ENCODE data around the gene ANXA2.

Gene ANXA2

GRCh38 chr15:60372756-60373155, 25.0 kb downstream of the ANXA2 start:
- Histone ChIP-seq H3K79me2 (ENCODE audit: control insufficient read depth, insufficient read depth, low read length, poor library complexity) (peaks cover 9% of the 10 kb centered on the region), H3K4ac (ENCODE audit: low read depth, low read length) (peak overlapping the region; percentile 66), H3K9me3 (ENCODE audit: insufficient read depth, low read depth, low read length) (no peaks in the 10 kb centered on the region), H3K27me3 (ENCODE audit: insufficient read depth, low read length) (no peaks in the 10 kb centered on the region), H3K4me3 (ENCODE audit: low read depth, low read length) (no peak overlapping the region), H3K79me1 (ENCODE audit: low read length) (peaks cover 22% of the 10 kb centered on the region), H3K18ac (ENCODE audit: low read length) (no peak overlapping the region), H3K14ac (ENCODE audit: low read length) (no peak overlapping the region), H3K4me2 (ENCODE audit: low read length) (no peak overlapping the region), H3K9ac (ENCODE audit: low read length) (no peak overlapping the region), H3K23ac (ENCODE audit: low read length) (no peak overlapping the region), H2AK5ac (ENCODE audit: low read length) (no peak overlapping the region), H4K8ac (ENCODE audit: low read depth, low read length) (no peak overlapping the region), H2BK120ac (ENCODE audit: insufficient read depth, low read length, poor library complexity) (no peak overlapping the region), H3K27ac (ENCODE audit: low read depth, low read length) (peak overlapping the region; percentile 36), H3K4me1 (ENCODE audit: control insufficient read depth in 1 of 2, insufficient read depth in 2 of 2, low read length in 2 of 2) (peaks cover 15 to 27% of the 10 kb centered on the region in 2 experiments), H3K36me3 (ENCODE audit: control insufficient read depth in 1 of 2, insufficient read depth in 2 of 2, low read length in 2 of 2) (peaks cover 35 to 60% of the 10 kb centered on the region in 2 experiments), H4K91ac (ENCODE audit: low read depth, low read length) (no peak overlapping the region), H2BK12ac (ENCODE audit: low read length) (no peak overlapping the region), H4K12ac (ENCODE audit: low read depth, low read length) (no peak overlapping the region), H2AFZ (ENCODE audit: insufficient read depth, low read length, poor library complexity) (no peak overlapping the region), H2BK5ac (ENCODE audit: low read depth, low read length, poor library complexity) (peak overlapping the region; percentile 24)
- WGBS (ENCODE audit: extremely low coverage, insufficient coverage, insufficient read length): no CpG with 5 or more reads among the region's 1 CpG
- DNase-seq: no peak

GRCh38 chr15:60372227-60372626, 25.6 kb downstream of the ANXA2 start:
- peak overlapping the region; percentile 52 for H2BK5ac ChIP-seq (ENCODE audit: low read depth, low read length, poor library complexity)
- peaks cover 9% of the 10 kb centered on the region for H3K79me2 ChIP-seq (ENCODE audit: control insufficient read depth, insufficient read depth, low read length, poor library complexity)
- H3K79me1 ChIP-seq (ENCODE audit: low read length): peaks cover 22% of the 10 kb centered on the region
- WGBS (ENCODE audit: extremely low coverage, insufficient coverage, insufficient read length): no CpG with 5 or more reads among the region's 4 CpGs
- peaks cover 15 to 27% of the 10 kb centered on the region in 2 experiments for H3K4me1 ChIP-seq (ENCODE audit: control insufficient read depth in 1 of 2, insufficient read depth in 2 of 2, low read length in 2 of 2)
- no peak for DNase-seq
- peak overlapping the region; percentile 29 for H3K4ac ChIP-seq (ENCODE audit: low read depth, low read length)
- no peak overlapping the region for H3K9ac ChIP-seq (ENCODE audit: low read length)
- peak overlapping the region; percentile 58 for H3K14ac ChIP-seq (ENCODE audit: low read length)
- no peak overlapping the region for H4K8ac ChIP-seq (ENCODE audit: low read depth, low read length)
- no peak overlapping the region for H2AK5ac ChIP-seq (ENCODE audit: low read length)
- H3K27ac ChIP-seq (ENCODE audit: low read depth, low read length): peak overlapping the region; percentile 58
- no peaks in the 10 kb centered on the region for H3K9me3 ChIP-seq (ENCODE audit: insufficient read depth, low read depth, low read length)
- peak overlapping the region; percentile 27 for H2BK12ac ChIP-seq (ENCODE audit: low read length)
- H4K12ac ChIP-seq (ENCODE audit: low read depth, low read length): no peak overlapping the region
- no peak overlapping the region for H3K4me3 ChIP-seq (ENCODE audit: low read depth, low read length)
- no peak overlapping the region for H2AFZ ChIP-seq (ENCODE audit: insufficient read depth, low read length, poor library complexity)
- H3K23ac ChIP-seq (ENCODE audit: low read length): no peak overlapping the region
- H3K36me3 ChIP-seq (ENCODE audit: control insufficient read depth in 1 of 2, insufficient read depth in 2 of 2, low read length in 2 of 2): peaks cover 34 to 60% of the 10 kb centered on the region in 2 experiments
- H2BK120ac ChIP-seq (ENCODE audit: insufficient read depth, low read length, poor library complexity): peak overlapping the region; percentile 55
- no peak overlapping the region for H4K91ac ChIP-seq (ENCODE audit: low read depth, low read length)
- no peaks in the 10 kb centered on the region for H3K27me3 ChIP-seq (ENCODE audit: insufficient read depth, low read length)
- no peak overlapping the region for H3K4me2 ChIP-seq (ENCODE audit: low read length)
- no peak overlapping the region for H3K18ac ChIP-seq (ENCODE audit: low read length)

- Histone ChIP-seq H3K79me2 (ENCODE audit: control insufficient read depth, insufficient read depth, low read length, poor library complexity) (peaks cover 9% of the 10 kb centered on the region), H2BK12ac (ENCODE audit: low read length) (peak overlapping the region; percentile 54), H4K12ac (ENCODE audit: low read depth, low read length) (peak overlapping the region; percentile 54), H3K79me1 (ENCODE audit: low read length) (peaks cover 22% of the 10 kb centered on the region), H3K27ac (ENCODE audit: low read depth, low read length) (peak overlapping the region; percentile 91), H2AFZ (ENCODE audit: insufficient read depth, low read length, poor library complexity) (no peak overlapping the region), H3K4me2 (ENCODE audit: low read length) (peak overlapping the region; percentile 14), H3K14ac (ENCODE audit: low read length) (peak overlapping the region; percentile 8), H3K4me1 (ENCODE audit: control insufficient read depth in 1 of 2, insufficient read depth in 2 of 2, low read length in 2 of 2) (peaks cover 15 to 26% of the 10 kb centered on the region in 2 experiments), H2BK5ac (ENCODE audit: low read depth, low read length, poor library complexity) (peak overlapping the region; percentile 46), H3K23ac (ENCODE audit: low read length) (no peak overlapping the region), H3K36me3 (ENCODE audit: control insufficient read depth in 1 of 2, insufficient read depth in 2 of 2, low read length in 2 of 2) (peaks cover 30 to 54% of the 10 kb centered on the region in 2 experiments), H3K9ac (ENCODE audit: low read length) (no peak overlapping the region), H3K4ac (ENCODE audit: low read depth, low read length) (peak overlapping the region; percentile 64), H3K9me3 (ENCODE audit: insufficient read depth, low read depth, low read length) (no peaks in the 10 kb centered on the region), H4K8ac (ENCODE audit: low read depth, low read length) (peak overlapping the region; percentile 71), H2BK120ac (ENCODE audit: insufficient read depth, low read length, poor library complexity) (peak overlapping the region; percentile 57), H4K91ac (ENCODE audit: low read depth, low read length) (peak overlapping the region; percentile 71), H2AK5ac (ENCODE audit: low read length) (no peak overlapping the region), H3K18ac (ENCODE audit: low read length) (peak overlapping the region; percentile 33), H3K27me3 (ENCODE audit: insufficient read depth, low read length) (no peaks in the 10 kb centered on the region), H3K4me3 (ENCODE audit: low read depth, low read length) (no peak overlapping the region)
- WGBS (ENCODE audit: extremely low coverage, insufficient coverage, insufficient read length): no CpG with 5 or more reads among the region's 20 CpGs
- no peak for DNase-seq
Measured at GRCh38 chr15:60371175-60372051, 26.4 kb downstream of the ANXA2 start.

GRCh38 chr15:60370869-60371136, 27.0 kb downstream of the ANXA2 start:
- Histone ChIP-seq H4K12ac (ENCODE audit: low read depth, low read length) (no peak overlapping the region), H3K27me3 (ENCODE audit: insufficient read depth, low read length) (no peaks in the 10 kb centered on the region), H3K4me3 (ENCODE audit: low read depth, low read length) (no peak overlapping the region), H2BK120ac (ENCODE audit: insufficient read depth, low read length, poor library complexity) (no peak overlapping the region), H3K23ac (ENCODE audit: low read length) (no peak overlapping the region), H2BK12ac (ENCODE audit: low read length) (no peak overlapping the region), H3K14ac (ENCODE audit: low read length) (no peak overlapping the region), H3K9ac (ENCODE audit: low read length) (no peak overlapping the region), H3K4ac (ENCODE audit: low read depth, low read length) (peak overlapping the region; percentile 60), H3K4me2 (ENCODE audit: low read length) (no peak overlapping the region), H3K79me2 (ENCODE audit: control insufficient read depth, insufficient read depth, low read length, poor library complexity) (peaks cover 9% of the 10 kb centered on the region), H2BK5ac (ENCODE audit: low read depth, low read length, poor library complexity) (no peak overlapping the region), H3K27ac (ENCODE audit: low read depth, low read length) (peak overlapping the region; percentile 21), H3K9me3 (ENCODE audit: insufficient read depth, low read depth, low read length) (no peaks in the 10 kb centered on the region), H3K18ac (ENCODE audit: low read length) (no peak overlapping the region), H4K91ac (ENCODE audit: low read depth, low read length) (peak overlapping the region; percentile 36), H3K4me1 (ENCODE audit: control insufficient read depth in 1 of 2, insufficient read depth in 2 of 2, low read length in 2 of 2) (peaks cover 15 to 24% of the 10 kb centered on the region in 2 experiments), H4K8ac (ENCODE audit: low read depth, low read length) (no peak overlapping the region), H3K36me3 (ENCODE audit: control insufficient read depth in 1 of 2, insufficient read depth in 2 of 2, low read length in 2 of 2) (peaks cover 26 to 49% of the 10 kb centered on the region in 2 experiments), H2AFZ (ENCODE audit: insufficient read depth, low read length, poor library complexity) (no peak overlapping the region), H3K79me1 (ENCODE audit: low read length) (peaks cover 22% of the 10 kb centered on the region), H2AK5ac (ENCODE audit: low read length) (no peak overlapping the region)
- no CpG with 5 or more reads among the region's 1 CpG for WGBS (ENCODE audit: extremely low coverage, insufficient coverage, insufficient read length)
- DNase-seq: no peak
